Fibroblast of gingiva (primary cell): ENCODE results near the gene PCSK1N.
"Not testable (repeated sequence)": the region's sequence is repeated elsewhere in the genome, so short reads cannot be mapped to it uniquely, and the experiment has no call there.

Experiments used
- DNase-seq: peaks from one replicate; pipeline ENCODE4 v3.0.0-alpha.2; 2011; ENCODE audit warnings: low read depth

PCSK1N gene

GRCh38 chrX:48835524-48836329 is at the start of gene PCSK1N:
TSS of gene PCSK1N (minus strand) at chrX:48835610. CDS start at chrX:48835532, 78 bp downstream.
- DNase-seq, result no peak

GRCh38 chrX:48883729-48884128 is 48.3 kb upstream of the PCSK1N start:
- DNase-seq, result no peak

GRCh38 chrX:48876944-48877343 is 41.5 kb upstream of the PCSK1N start:
- not testable (repeated sequence) for DNase-seq

- not testable (repeated sequence) for DNase-seq
Measured at GRCh38 chrX:48872017-48872416, 36.6 kb upstream of the PCSK1N start.

DNA sequence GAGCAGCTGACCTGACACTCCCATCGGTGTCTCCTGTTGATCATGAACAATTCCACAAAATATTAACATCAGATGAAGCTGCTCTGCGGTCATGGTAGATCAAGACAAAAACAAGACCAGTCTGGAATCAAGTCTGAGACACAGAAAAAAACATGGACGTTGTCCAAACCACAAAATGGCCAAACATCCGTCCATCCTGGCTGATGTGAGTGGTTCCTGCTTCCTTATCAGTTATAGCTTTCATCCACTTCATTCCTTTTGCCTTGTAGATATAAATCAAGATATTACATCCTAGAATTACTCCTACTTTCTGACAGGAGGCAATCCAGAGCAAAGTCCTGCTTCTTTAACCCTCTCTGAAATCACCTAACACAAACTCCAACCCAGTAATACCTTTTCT is 28.8 kb upstream of the PCSK1N start:
- no peak for DNase-seq

DNA sequence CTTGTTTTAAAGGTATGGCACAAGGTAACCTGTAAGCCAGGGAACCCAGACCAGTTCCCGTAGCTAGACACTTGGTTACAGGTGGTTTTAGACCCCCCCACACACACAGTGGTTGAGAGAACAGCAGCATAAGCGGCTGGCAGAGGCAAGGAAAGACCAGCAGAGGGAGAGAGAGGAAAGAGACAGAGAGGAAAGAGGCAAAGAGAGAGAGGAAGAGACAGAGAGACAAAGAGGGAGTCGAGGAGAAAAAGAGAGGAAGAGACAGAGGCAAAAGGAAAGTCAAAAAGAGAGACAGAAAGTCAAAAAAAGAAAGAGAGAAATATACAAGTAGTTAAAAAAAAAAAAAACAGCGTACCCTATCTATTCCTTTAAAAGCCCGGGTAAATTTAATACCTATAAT is 19.5 kb upstream of the PCSK1N start:
- no peak for DNase-seq

- not testable (repeated sequence) for DNase-seq
Measured at GRCh38 chrX:48854121-48854804, 18.9 kb upstream of the PCSK1N start.

GRCh38 chrX:48853494-48853893 is 18.1 kb upstream of the PCSK1N start:
- DNase-seq, result not testable (repeated sequence)

GRCh38 chrX:48852857-48853256 is 17.4 kb upstream of the PCSK1N start:
- DNase-seq, result no peak

DNA sequence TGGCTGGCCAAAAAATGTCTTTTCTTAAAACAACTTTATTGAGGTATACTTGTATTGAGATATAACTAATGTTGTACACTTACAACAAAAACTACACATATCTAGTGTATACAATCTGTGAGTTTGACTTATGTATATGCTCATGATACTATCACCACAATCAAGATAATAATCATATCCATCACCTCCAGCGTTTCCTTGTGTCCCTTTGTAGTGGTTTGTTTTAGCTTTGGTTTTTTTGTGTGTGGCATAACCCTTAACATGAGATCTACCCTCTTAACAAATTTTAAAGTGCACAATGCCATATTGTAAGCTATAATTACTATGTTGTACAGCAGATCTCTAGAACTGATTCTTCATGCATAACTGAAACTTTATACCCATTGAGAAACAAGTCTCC is 13.4 kb upstream of the PCSK1N start:
- DNase-seq, result no peak

GRCh38 chrX:48839686-48840085 is 4.3 kb upstream of the PCSK1N start:
- no peak for DNase-seq

GRCh38 chrX:48834383-48834709 is 1.1 kb downstream of the PCSK1N start:
- DNase-seq, result no peak

DNA sequence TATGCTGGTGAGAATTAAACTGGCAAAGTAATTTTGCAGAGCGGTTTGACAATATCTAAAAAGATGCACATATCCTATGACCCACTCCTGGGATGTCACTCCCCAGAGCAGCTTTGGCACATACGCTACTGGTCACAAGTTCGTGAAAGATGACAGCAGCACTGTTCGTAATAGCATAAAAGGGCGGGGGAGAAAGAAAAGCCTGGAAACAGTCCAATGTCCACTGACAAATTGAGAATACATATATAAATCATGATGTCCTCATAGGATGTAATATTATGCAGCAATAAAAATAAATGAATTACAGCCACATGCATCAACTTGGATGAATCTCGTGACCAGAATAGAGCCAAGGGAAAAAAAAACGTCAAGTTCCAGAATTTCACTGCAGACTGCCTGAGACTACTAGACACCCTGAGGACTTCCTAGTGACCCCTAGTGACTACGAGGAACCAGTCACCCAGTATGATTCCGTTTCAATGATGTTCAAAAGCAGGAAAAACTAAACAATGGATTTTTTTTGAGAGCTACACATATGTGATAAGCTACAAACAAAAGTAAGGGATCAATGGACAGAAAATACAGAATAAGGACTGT is 1.8 kb downstream of the PCSK1N start:
- no peak for DNase-seq

DNA sequence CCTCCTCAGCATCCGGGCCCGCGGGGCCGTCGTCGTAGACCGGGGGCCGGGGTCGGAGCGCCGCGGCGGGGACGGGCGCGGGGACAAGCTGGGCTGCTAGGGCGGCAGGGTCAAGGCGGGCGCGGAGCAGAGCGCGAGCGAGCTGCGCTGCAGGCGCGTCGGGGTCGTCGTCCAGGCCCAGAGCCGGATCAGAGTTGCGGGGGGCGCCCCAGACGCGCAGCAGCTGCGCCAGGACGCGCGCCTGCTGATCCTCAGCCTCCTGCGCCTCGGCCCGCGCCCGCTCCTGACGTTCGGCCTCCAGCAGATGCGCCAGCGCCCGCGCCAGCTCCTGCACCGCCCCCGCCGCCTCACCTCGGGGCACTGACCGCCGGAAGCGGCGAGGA is 3.5 kb downstream of the PCSK1N start:
- DNase-seq, result no peak

GRCh38 chrX:48831136-48831908 is 4.1 kb downstream of the PCSK1N start:
- no peak for DNase-seq

GRCh38 chrX:48829016-48829735 is 6.2 kb downstream of the PCSK1N start:
- DNase-seq, result no peak

DNA sequence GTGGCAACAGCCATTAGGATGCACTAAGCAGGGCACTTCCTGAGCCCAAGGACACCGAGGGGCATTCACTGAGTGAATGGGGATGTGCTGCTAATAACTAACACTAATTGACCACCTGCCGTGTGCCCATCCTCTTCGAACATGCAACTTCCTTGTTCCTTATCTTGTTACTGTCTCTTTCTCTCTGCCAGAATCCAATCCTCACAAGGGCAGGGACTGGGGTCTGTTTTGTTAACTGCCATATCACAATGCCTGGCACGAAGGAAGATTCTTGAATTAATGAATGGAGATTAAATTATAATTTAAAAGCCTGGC is 7.8 kb downstream of the PCSK1N start:
- DNase-seq, result no peak

DNA sequence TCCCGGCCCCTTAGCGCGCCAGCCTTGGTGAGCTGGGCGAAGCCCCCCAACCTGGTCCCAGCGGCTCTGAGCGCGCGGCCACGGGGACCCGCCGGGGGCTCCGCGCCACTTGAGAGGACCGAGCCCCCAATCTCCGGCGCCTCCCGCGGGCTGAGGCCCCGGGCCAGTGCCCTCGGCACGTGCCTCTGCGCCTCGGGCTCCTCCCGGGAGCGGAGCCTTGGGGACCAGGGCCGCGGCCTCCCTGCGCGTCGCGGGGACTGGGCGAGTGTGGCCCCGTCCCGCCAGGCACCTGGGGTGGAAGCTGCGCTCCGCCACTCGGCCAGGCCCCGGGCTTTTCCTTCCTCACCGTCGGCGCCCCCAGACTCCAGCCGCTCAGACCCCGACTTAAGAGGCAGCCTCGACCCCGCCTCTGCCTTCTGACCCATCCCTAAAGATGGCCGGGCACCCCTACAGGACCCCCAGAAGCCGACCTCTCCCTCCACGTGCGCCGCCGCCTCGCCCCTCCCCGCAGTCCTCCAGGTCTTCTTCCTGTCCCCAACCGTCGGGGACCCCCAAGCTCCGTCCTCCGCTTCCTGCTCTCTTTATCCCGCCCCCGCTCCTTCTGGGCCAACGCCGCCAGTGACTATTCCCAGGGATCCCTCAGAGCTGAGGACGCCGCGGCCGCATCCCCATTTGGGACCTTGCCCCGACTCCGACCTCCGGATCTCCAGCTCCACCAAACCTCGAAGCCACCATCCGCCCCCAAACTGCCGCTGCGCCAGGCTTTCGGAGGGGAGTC is 8.3 kb downstream of the PCSK1N start:
- no peak for DNase-seq

- DNase-seq, result no peak
Measured at GRCh38 chrX:48826135-48826875, 9.1 kb downstream of the PCSK1N start, which contains the start of gene ERAS. TSS of gene ERAS (plus strand) at chrX:48826513. CDS start at chrX:48829124, 2,611 bp downstream.

- DNase-seq, result no peak
Measured at GRCh38 chrX:48824066-48824465, 11.3 kb downstream of the PCSK1N start.
